Measurements from ENCODE around the gene ZSWIM8. TPM values are rescaled to one million over a fixed set of nuclear protein-coding genes. Genes with fewer than 3 reads are reported as not detected.

ZSWIM8 gene
- total RNA-seq, 1 donor from 2014 or later: 165 TPM

- no peaks in the 10 kb centered on the region for H3K27me3 Mint-ChIP-seq (ENCODE audit: unreplicated experiment)
- DNase-seq: no peak
- H3K36me3 Mint-ChIP-seq (ENCODE audit: unreplicated experiment): peaks cover 5% of the 10 kb centered on the region
- H3K27ac Mint-ChIP-seq (ENCODE audit: unreplicated experiment): no peak overlapping the region
- H3K9me3 Mint-ChIP-seq (ENCODE audit: unreplicated experiment): no peaks in the 10 kb centered on the region
- peaks cover 7% of the 10 kb centered on the region for H3K4me1 Mint-ChIP-seq (ENCODE audit: low read depth, unreplicated experiment)
- no peak overlapping the region for H3K4me3 Mint-ChIP-seq (ENCODE audit: unreplicated experiment)
- no peak for TF ChIP-seq CTCF (IDR thresholded peaks at IDR 0.05; ENCODE audit: partially characterized antibody, unreplicated experiment)
Observed at GRCh38 chr10:73759512-73760115, 25.8 kb upstream of the ZSWIM8 start.

- TF ChIP-seq CTCF (IDR thresholded peaks at IDR 0.05; ENCODE audit: partially characterized antibody, unreplicated experiment): no peak
- H3K4me3 Mint-ChIP-seq (ENCODE audit: unreplicated experiment): no peak overlapping the region
- no peak overlapping the region for H3K27ac Mint-ChIP-seq (ENCODE audit: unreplicated experiment)
- no peak for DNase-seq
- peaks cover 7% of the 10 kb centered on the region for H3K4me1 Mint-ChIP-seq (ENCODE audit: low read depth, unreplicated experiment)
- H3K36me3 Mint-ChIP-seq (ENCODE audit: unreplicated experiment): peaks cover 5% of the 10 kb centered on the region
- H3K9me3 Mint-ChIP-seq (ENCODE audit: unreplicated experiment): no peaks in the 10 kb centered on the region
- H3K27me3 Mint-ChIP-seq (ENCODE audit: unreplicated experiment): no peaks in the 10 kb centered on the region
Observed at GRCh38 chr10:73761781-73762180, 23.6 kb upstream of the ZSWIM8 start.

- no peaks in the 10 kb centered on the region for H3K9me3 Mint-ChIP-seq (ENCODE audit: unreplicated experiment)
- no peak for DNase-seq
- no peak for TF ChIP-seq CTCF (IDR thresholded peaks at IDR 0.05; ENCODE audit: partially characterized antibody, unreplicated experiment)
- H3K27ac Mint-ChIP-seq (ENCODE audit: unreplicated experiment): no peak overlapping the region
- H3K36me3 Mint-ChIP-seq (ENCODE audit: unreplicated experiment): peaks cover 5% of the 10 kb centered on the region
- no peaks in the 10 kb centered on the region for H3K27me3 Mint-ChIP-seq (ENCODE audit: unreplicated experiment)
- peaks cover 7% of the 10 kb centered on the region for H3K4me1 Mint-ChIP-seq (ENCODE audit: low read depth, unreplicated experiment)
- H3K4me3 Mint-ChIP-seq (ENCODE audit: unreplicated experiment): no peak overlapping the region
Observed at GRCh38 chr10:73762915-73763314, 22.5 kb upstream of the ZSWIM8 start.

GRCh38 chr10:73763343-73763742, 22.1 kb upstream of the ZSWIM8 start:
- no peak for TF ChIP-seq CTCF (IDR thresholded peaks at IDR 0.05; ENCODE audit: partially characterized antibody, unreplicated experiment)
- H3K4me3 Mint-ChIP-seq (ENCODE audit: unreplicated experiment): no peak overlapping the region
- no peaks in the 10 kb centered on the region for H3K27me3 Mint-ChIP-seq (ENCODE audit: unreplicated experiment)
- H3K4me1 Mint-ChIP-seq (ENCODE audit: low read depth, unreplicated experiment): peaks cover 7% of the 10 kb centered on the region
- no peak for DNase-seq
- H3K27ac Mint-ChIP-seq (ENCODE audit: unreplicated experiment): no peak overlapping the region
- H3K9me3 Mint-ChIP-seq (ENCODE audit: unreplicated experiment): no peaks in the 10 kb centered on the region
- peaks cover 5% of the 10 kb centered on the region for H3K36me3 Mint-ChIP-seq (ENCODE audit: unreplicated experiment)

- no peak for DNase-seq
- peaks cover 3% of the 10 kb centered on the region for H3K9me3 Mint-ChIP-seq (ENCODE audit: unreplicated experiment)
- no peak overlapping the region for H3K27ac Mint-ChIP-seq (ENCODE audit: unreplicated experiment)
- TF ChIP-seq CTCF (IDR thresholded peaks at IDR 0.05; ENCODE audit: partially characterized antibody, unreplicated experiment): no peak
- no peaks in the 10 kb centered on the region for H3K4me1 Mint-ChIP-seq (ENCODE audit: low read depth, unreplicated experiment)
- H3K27me3 Mint-ChIP-seq (ENCODE audit: unreplicated experiment): no peaks in the 10 kb centered on the region
- H3K4me3 Mint-ChIP-seq (ENCODE audit: unreplicated experiment): no peak overlapping the region
- H3K36me3 Mint-ChIP-seq (ENCODE audit: unreplicated experiment): peaks cover 5% of the 10 kb centered on the region
Observed at GRCh38 chr10:73765066-73765465, 20.3 kb upstream of the ZSWIM8 start.
